Measurements from ENCODE around the gene FOXC2. TPM values are rescaled to one million over a fixed set of nuclear protein-coding genes. Genes with fewer than 3 reads are reported as not detected.
"Not testable (repeated sequence)": the region's sequence is repeated elsewhere in the genome, so short reads cannot be mapped to it uniquely, and the experiment has no call there.

FOXC2 gene
- total RNA-seq, 4 donors from 2014 or later: 0.56 TPM; not detected in 3

DNA sequence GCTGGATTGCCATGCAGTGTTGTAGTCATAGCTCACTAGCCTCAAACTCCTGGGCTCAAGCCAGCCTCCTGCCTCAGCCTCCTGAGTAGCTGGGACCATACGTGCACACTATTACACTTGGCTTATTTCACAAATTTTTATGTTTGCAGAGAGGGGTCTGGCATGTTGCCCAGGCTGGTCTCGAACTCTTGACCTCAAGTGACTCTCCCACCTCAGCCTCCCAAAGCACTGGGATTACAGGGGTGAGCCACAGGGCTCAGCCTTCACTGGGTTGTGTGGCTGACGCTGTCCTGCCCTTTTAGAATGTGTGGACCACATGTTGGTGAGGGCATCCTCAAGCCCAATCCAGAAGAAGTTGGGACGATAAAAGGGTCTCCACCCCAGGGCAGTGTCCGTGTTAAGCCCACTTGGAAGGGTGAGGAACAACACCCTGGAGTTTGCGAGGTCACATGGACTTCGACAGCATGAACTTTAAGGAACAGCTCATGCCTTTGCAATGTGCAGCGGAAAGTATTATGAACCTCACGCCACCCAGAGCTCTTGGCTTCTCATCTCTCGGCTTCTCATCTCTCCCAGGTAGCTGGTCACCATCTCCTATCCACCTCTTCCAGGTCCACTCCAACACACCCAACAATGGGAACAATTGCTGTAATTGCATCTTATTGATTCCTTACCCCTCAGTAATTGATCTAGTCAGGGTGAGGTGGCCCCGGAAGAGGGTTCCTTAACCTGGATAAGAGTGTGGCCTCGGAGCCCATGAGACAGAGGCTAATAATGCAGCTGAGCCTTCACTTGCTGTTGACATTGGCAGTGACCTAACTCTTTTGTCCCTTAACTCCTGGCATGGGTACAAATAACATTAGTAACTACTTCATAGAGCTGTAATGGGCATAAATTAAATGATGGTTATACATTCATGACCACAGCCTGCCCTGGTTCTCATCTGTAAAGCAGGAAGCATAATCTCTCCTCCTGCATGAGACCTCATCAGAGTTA is 18.4 kb downstream of the FOXC2 start:
- WGBS: 85% methylated on average over 12 of the region's 12 CpGs
- Histone ChIP-seq H3K36me3 (no peaks in the 10 kb centered on the region), H3K27ac (no peak overlapping the region), H3K4me1 (no peaks in the 10 kb centered on the region), H3K27me3 (peaks cover 58% of the 10 kb centered on the region), H3K4me3 (no peak overlapping the region), H3K9me3 (no peaks in the 10 kb centered on the region)
- no peak for DNase-seq (ENCODE audit: low spot score in 2 of 2)
- TF ChIP-seq POLR2A (IDR thresholded peaks at IDR 0.05): no peak
- TF ChIP-seq, protein P1, sequence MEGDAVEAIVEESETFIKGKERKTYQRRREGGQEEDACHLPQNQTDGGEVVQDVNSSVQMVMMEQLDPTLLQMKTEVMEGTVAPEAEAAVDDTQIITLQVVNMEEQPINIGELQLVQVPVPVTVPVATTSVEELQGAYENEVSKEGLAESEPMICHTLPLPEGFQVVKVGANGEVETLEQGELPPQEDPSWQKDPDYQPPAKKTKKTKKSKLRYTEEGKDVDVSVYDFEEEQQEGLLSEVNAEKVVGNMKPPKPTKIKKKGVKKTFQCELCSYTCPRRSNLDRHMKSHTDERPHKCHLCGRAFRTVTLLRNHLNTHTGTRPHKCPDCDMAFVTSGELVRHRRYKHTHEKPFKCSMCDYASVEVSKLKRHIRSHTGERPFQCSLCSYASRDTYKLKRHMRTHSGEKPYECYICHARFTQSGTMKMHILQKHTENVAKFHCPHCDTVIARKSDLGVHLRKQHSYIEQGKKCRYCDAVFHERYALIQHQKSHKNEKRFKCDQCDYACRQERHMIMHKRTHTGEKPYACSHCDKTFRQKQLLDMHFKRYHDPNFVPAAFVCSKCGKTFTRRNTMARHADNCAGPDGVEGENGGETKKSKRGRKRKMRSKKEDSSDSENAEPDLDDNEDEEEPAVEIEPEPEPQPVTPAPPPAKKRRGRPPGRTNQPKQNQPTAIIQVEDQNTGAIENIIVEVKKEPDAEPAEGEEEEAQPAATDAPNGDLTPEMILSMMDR (IDR thresholded peaks at IDR 0.05): no peak
- TF ChIP-seq POLR2AphosphoS5 (IDR thresholded peaks at IDR 0.05): no peak
- TF ChIP-seq EP300 (IDR thresholded peaks at IDR 0.05): no peak

DNA sequence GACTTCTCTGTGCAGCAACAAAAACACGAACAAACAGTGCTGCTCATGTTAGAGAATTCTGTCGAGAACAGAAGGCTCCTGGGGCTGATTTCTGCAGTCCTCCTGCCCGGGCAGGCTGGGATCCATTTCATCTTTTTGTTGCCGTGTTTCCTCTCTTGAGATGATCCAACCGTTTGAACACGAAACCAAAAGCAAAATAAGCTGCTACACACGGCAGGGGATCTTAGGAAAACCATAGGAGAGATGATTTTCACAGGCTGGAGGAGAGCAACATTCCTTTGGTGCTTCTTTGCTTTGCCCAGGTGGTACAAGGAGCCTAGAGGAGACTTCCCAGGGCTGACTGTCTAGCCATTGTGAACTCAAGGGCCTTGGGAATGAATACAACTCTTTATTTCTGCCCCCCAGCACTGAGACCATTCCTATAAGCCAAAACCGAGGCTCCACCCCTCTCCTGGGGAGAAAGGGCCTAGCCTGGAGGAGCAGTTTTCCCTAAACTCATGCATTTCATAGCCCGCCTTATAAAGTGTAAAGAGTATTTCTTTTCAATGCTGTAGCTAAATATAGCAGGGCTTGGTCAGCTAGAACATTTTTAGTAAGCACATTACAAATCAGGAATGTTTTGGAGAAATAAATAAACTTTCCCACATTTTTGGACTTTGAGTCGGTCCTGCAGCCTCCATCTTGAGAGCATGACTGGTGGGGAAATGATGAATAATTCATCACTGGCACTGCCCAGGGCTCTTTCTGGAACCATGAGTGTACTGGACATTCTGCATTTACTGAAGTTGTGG is 19.4 kb downstream of the FOXC2 start:
- Histone ChIP-seq H3K36me3 (no peaks in the 10 kb centered on the region), H3K27ac (no peak overlapping the region), H3K4me1 (no peaks in the 10 kb centered on the region), H3K4me3 (no peak overlapping the region), H3K9me3 (no peaks in the 10 kb centered on the region), H3K27me3 (peaks cover 58% of the 10 kb centered on the region)
- no peak for DNase-seq (ENCODE audit: low spot score in 2 of 2)
- 71% methylated on average over 10 of the region's 10 CpGs for WGBS
- TF ChIP-seq, protein P1 (IDR thresholded peaks at IDR 0.05): no peak
- TF ChIP-seq POLR2AphosphoS5 (IDR thresholded peaks at IDR 0.05) (no peak), POLR2A (IDR thresholded peaks at IDR 0.05) (no peak), EP300 (IDR thresholded peaks at IDR 0.05) (no peak)

DNA sequence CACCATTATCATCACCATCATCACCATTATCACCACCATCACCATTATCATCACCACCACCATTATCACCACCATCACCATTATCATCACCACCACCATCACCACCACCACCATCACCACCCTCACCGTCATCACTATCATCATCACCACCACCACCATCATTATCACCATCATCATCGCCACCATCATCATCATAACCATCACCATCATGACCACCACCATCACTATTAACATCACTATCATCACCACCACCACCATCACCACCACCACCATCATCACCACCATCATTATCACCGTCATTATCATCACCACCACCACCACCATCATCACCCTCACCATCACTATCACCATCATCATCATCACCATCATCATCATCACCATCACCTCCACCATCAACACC is 20.9 kb downstream of the FOXC2 start:
- TF ChIP-seq EP300 (IDR thresholded peaks at IDR 0.05) (no peak), POLR2AphosphoS5 (IDR thresholded peaks at IDR 0.05) (no peak), POLR2A (IDR thresholded peaks at IDR 0.05) (no peak)
- TF ChIP-seq, protein P1 (IDR thresholded peaks at IDR 0.05): no peak
- peak in 1 of 2 donors; percentile 5 for DNase-seq (ENCODE audit: low spot score in 2 of 2)
- Histone ChIP-seq H3K27ac (no peak overlapping the region), H3K27me3 (peaks cover 59% of the 10 kb centered on the region), H3K36me3 (no peaks in the 10 kb centered on the region), H3K4me1 (no peaks in the 10 kb centered on the region), H3K9me3 (no peaks in the 10 kb centered on the region), H3K4me3 (no peak overlapping the region)
- WGBS: 93% methylated on average over 3 of the region's 3 CpGs

DNA sequence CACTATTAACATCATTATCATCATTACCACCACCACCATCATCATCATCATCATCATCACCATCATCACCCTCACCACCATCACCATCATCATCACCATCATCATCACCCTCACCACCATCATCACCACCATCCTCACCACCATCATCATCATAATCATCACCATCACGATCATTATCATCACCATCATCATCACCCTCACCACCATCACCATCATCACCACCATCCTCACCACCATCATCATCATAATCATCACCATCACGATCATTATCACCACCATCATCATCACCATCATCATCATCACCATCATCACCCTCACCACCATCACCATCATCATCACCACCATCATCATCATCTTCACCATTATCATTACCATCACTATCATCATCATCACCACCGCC is 21.3 kb downstream of the FOXC2 start:
- DNase-seq (ENCODE audit: low spot score in 2 of 2); H3K27ac ChIP-seq; H3K9me3 ChIP-seq; H3K36me3 ChIP-seq; H3K4me1 ChIP-seq; H3K4me3 ChIP-seq: not testable (repeated sequence)
- peaks cover 61% of the 10 kb centered on the region for H3K27me3 ChIP-seq
- 95% methylated on average over 3 of the region's 3 CpGs for WGBS

DNA sequence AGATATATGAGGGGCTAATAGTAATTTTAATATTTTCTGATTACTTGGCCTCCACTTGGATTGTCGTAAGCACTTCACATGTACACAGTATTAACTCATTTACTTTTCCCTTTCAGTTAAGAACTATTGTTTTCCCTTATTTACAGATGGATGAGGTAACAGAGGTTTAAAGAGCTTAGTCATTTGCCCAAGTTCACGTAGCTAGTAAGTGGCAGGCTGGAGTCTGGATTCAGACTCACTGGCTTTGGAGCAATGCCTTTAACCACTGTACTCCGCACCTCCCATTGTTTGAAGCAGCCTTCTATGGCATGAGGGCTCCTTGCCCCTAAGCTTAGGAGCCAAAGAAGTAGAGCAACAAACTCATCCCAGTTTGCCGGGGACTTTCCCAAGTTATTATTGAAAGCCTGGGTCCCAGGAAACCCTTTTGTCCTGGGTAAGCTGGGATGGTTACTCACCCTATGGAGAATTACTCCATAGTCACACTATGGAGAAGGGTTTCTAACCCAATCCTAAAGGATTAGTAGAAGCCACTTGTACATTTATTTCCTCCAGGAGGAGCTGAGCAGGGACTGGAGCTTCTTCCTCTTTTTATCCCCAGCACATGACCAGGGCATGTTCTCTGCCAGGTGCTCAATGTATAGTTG is 24.0 kb downstream of the FOXC2 start:
- TF ChIP-seq, protein P1 (IDR thresholded peaks at IDR 0.05): no peak
- TF ChIP-seq EP300 (IDR thresholded peaks at IDR 0.05) (no peak), POLR2A (IDR thresholded peaks at IDR 0.05) (no peak), POLR2AphosphoS5 (IDR thresholded peaks at IDR 0.05) (no peak)
- WGBS: 85% methylated on average over 4 of the region's 4 CpGs
- peaks cover 70% of the 10 kb centered on the region for H3K27me3 ChIP-seq
- no peak for DNase-seq (ENCODE audit: low spot score in 2 of 2)
- no peaks in the 10 kb centered on the region for H3K9me3 ChIP-seq
- H3K4me3 ChIP-seq: no peak overlapping the region
- H3K27ac ChIP-seq: no peak overlapping the region
- H3K36me3 ChIP-seq: no peaks in the 10 kb centered on the region
- H3K4me1 ChIP-seq: no peaks in the 10 kb centered on the region

All from suprapubic skin (tissue), 4 donors.